Measurements from ENCODE around the gene SLC22A23.

- TF ChIP-seq, protein P1, sequence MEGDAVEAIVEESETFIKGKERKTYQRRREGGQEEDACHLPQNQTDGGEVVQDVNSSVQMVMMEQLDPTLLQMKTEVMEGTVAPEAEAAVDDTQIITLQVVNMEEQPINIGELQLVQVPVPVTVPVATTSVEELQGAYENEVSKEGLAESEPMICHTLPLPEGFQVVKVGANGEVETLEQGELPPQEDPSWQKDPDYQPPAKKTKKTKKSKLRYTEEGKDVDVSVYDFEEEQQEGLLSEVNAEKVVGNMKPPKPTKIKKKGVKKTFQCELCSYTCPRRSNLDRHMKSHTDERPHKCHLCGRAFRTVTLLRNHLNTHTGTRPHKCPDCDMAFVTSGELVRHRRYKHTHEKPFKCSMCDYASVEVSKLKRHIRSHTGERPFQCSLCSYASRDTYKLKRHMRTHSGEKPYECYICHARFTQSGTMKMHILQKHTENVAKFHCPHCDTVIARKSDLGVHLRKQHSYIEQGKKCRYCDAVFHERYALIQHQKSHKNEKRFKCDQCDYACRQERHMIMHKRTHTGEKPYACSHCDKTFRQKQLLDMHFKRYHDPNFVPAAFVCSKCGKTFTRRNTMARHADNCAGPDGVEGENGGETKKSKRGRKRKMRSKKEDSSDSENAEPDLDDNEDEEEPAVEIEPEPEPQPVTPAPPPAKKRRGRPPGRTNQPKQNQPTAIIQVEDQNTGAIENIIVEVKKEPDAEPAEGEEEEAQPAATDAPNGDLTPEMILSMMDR (IDR thresholded peaks at IDR 0.05): no peak
- no peak for TF ChIP-seq POLR2A (IDR thresholded peaks at IDR 0.05)
- TF ChIP-seq EP300 (IDR thresholded peaks at IDR 0.05): no peak
Observed at GRCh38 chr6:3371222-3371949, 85.5 kb downstream of the SLC22A23 start.

All from gastroesophageal sphincter (tissue), 3 donors.